H9 (cell line): ENCODE results near the gene SIRPD. TPM values are rescaled to one million over a fixed set of nuclear protein-coding genes. Genes with fewer than 3 reads are reported as not detected.

Source experiments
- DNase-seq: peaks from one replicate; pipeline ENCODE4 v3.0.0-alpha.2; 2017
- H2AFZ ChIP-seq: one replicate; pipeline ENCODE4 v1.6.1; 2013; ENCODE audit warnings: mild to moderate bottlenecking, low read length, control low read depth, moderate library complexity
- H2AK5ac ChIP-seq: 2 replicates; pipeline ENCODE4 v1.6.1; 2013; ENCODE audit warnings: low read length, control low read depth, mixed read lengths; ENCODE audit not compliant: insufficient read length
- H2BK120ac ChIP-seq: one replicate; pipeline ENCODE4 v1.6.1; 2013; ENCODE audit warnings: low read depth, mild to moderate bottlenecking, low read length, control low read depth, inconsistent platforms; ENCODE audit not compliant: poor library complexity, severe bottlenecking
- H2BK12ac ChIP-seq: 2 replicates; pipeline ENCODE4 v1.6.1; 2013; ENCODE audit warnings: low read length, control low read depth, mixed read lengths, low read depth; ENCODE audit not compliant: insufficient read length
- H2BK15ac ChIP-seq: 2 replicates; pipeline ENCODE4 v1.6.1; 2013; ENCODE audit warnings: low read depth, low read length, control low read depth
- H2BK20ac ChIP-seq: one replicate; pipeline ENCODE4 v1.6.1; 2013; ENCODE audit warnings: low read depth, mild to moderate bottlenecking, low read length, control low read depth, inconsistent platforms; ENCODE audit not compliant: poor library complexity, severe bottlenecking
- H2BK5ac ChIP-seq: 2 replicates; pipeline ENCODE4 v1.6.1; 2013; ENCODE audit warnings: low read length, control low read depth, mixed read lengths; ENCODE audit not compliant: insufficient read length
- H3K14ac ChIP-seq: 2 replicates; pipeline ENCODE4 v1.6.1; 2013; ENCODE audit warnings: low read length, control low read depth; ENCODE audit not compliant: insufficient read depth
- H3K18ac ChIP-seq: 2 replicates; pipeline ENCODE4 v1.6.1; 2013; ENCODE audit warnings: low read depth, mild to moderate bottlenecking, mixed read lengths, low read length, control low read depth; ENCODE audit not compliant: insufficient read length
- H3K23ac ChIP-seq: 2 replicates; pipeline ENCODE4 v1.6.1; 2013; ENCODE audit warnings: low read length, control low read depth, mixed read lengths, low read depth; ENCODE audit not compliant: insufficient read length
- H3K23me2 ChIP-seq: 2 replicates; pipeline ENCODE4 v1.6.1; 2013; ENCODE audit warnings: low read depth, mild to moderate bottlenecking, mixed read lengths, low read length, control low read depth; ENCODE audit not compliant: insufficient read length, poor library complexity, severe bottlenecking
- H3K27ac ChIP-seq: 2 replicates; pipeline ENCODE4 v1.5.1; 2013; ENCODE audit warnings: low read length, control low read depth, mixed read lengths, low read depth; ENCODE audit not compliant: insufficient read length
- H3K27me3 ChIP-seq: 2 replicates; pipeline ENCODE4 v1.6.1; 2013; ENCODE audit warnings: low read length, control low read depth, inconsistent platforms; ENCODE audit not compliant: insufficient read depth
- H3K4ac ChIP-seq: 2 replicates; pipeline ENCODE4 v1.6.1; 2013; ENCODE audit warnings: low read depth, mild to moderate bottlenecking, control low read depth, inconsistent platforms, low read length, moderate library complexity
- H3K4me1 ChIP-seq: 2 replicates; pipeline ENCODE4 v1.6.1; 2013; ENCODE audit warnings: low read length, control low read depth, inconsistent platforms; ENCODE audit not compliant: insufficient read depth
- H3K4me2 ChIP-seq: 2 replicates; pipeline ENCODE4 v1.6.1; 2013; ENCODE audit warnings: low read length, control low read depth, mixed read lengths; ENCODE audit not compliant: insufficient read length, insufficient read depth
- H3K56ac ChIP-seq: 2 replicates; pipeline ENCODE4 v1.6.1; 2013; ENCODE audit warnings: low read depth, mild to moderate bottlenecking, mixed read lengths, low read length, control low read depth; ENCODE audit not compliant: insufficient read length
- H3K79me1 ChIP-seq: 2 replicates; pipeline ENCODE4 v1.6.1; 2013; ENCODE audit warnings: low read depth, mild to moderate bottlenecking, moderate library complexity, low read length, control low read depth, inconsistent platforms; ENCODE audit not compliant: insufficient read depth, poor library complexity, severe bottlenecking
- H3K79me2 ChIP-seq: 2 replicates; pipeline ENCODE4 v1.6.1; 2013; ENCODE audit warnings: low read length, control low read depth, inconsistent platforms; ENCODE audit not compliant: insufficient read depth
- H3K9ac ChIP-seq: 2 replicates; pipeline ENCODE4 v1.6.1; 2013; ENCODE audit warnings: low read length, control low read depth, mixed read lengths; ENCODE audit not compliant: insufficient read length; ENCODE audit errors: extremely low read depth
- H3K9me3 ChIP-seq: one replicate; pipeline ENCODE4 v1.6.1; 2013; ENCODE audit warnings: low read depth, low read length, inconsistent platforms; ENCODE audit not compliant: control insufficient read depth
- H3T11ph ChIP-seq: one replicate; pipeline ENCODE4 v1.6.1; 2013; ENCODE audit warnings: mild to moderate bottlenecking, low read length, control low read depth, inconsistent platforms
- H4K20me1 ChIP-seq: one replicate; pipeline ENCODE4 v1.6.1; 2013; ENCODE audit not compliant: control insufficient read depth, insufficient read length, insufficient read depth
- H4K5ac ChIP-seq: 2 replicates; pipeline ENCODE4 v1.6.1; 2013; ENCODE audit warnings: low read depth, mild to moderate bottlenecking, mixed read lengths, low read length, control low read depth; ENCODE audit not compliant: insufficient read length
- H4K8ac ChIP-seq: replicated peaks from 2 replicates; pipeline ENCODE4 v1.6.1; 2013; ENCODE audit warnings: low read length, control low read depth, mixed read lengths, low read depth; ENCODE audit not compliant: insufficient read length
- H4K91ac ChIP-seq: 2 replicates; pipeline ENCODE4 v1.6.1; 2013; ENCODE audit warnings: low read depth, mild to moderate bottlenecking, moderate library complexity, mixed read lengths, low read length, control low read depth; ENCODE audit not compliant: insufficient read length
- H3K27ac Mint-ChIP-seq, 3 experiments: 2 replicates in 2 of 3; 3 replicates in 1 of 3; pipeline ENCODE4 v1.8.0; 2020 to 2021; ENCODE audit warnings: mixed read lengths in 3 of 3, mild to moderate bottlenecking in 1 of 3, moderate library complexity in 1 of 3
- H3K27me3 Mint-ChIP-seq: 2 replicates; pipeline ENCODE4 v1.8.0; 2021; ENCODE audit warnings: low read depth, mild to moderate bottlenecking, moderate library complexity, mixed read lengths
- H3K36me3 Mint-ChIP-seq, 3 experiments: 2 replicates in 2 of 3; 3 replicates in 1 of 3; pipeline ENCODE4 v1.8.0; 2020 to 2021; ENCODE audit warnings: low read depth in 3 of 3, mixed read lengths in 3 of 3; ENCODE audit not compliant: insufficient read depth in 1 of 3
- H3K4me1 Mint-ChIP-seq, 2 experiments: 2 replicates each; pipeline ENCODE4 v1.8.0; 2020; ENCODE audit warnings: mixed read lengths in 2 of 2
- H3K4me3 Mint-ChIP-seq, 2 experiments: 2 replicates in 1 of 2; 3 replicates in 1 of 2; pipeline ENCODE4 v1.8.0; 2020 to 2021; ENCODE audit warnings: mild to moderate bottlenecking in 2 of 2, mixed read lengths in 2 of 2, moderate library complexity in 1 of 2
- H3K9me3 Mint-ChIP-seq, 2 experiments: 2 replicates in 1 of 2; 3 replicates in 1 of 2; pipeline ENCODE4 v1.8.0; 2020; ENCODE audit warnings: mild to moderate bottlenecking in 2 of 2, mixed read lengths in 2 of 2, moderate library complexity in 1 of 2
- CTCF ChIP-seq: fragments of 200-600 bp; sonication (generic); conservative IDR thresholded peaks from 3 replicates; pipeline ENCODE4 v1.8.0; 2021; ENCODE audit warnings: antibody characterized with exemption, mild to moderate bottlenecking
- WGBS: extraction: QIAGEN DNeasy Blood & Tissue Kit; methylation state at CpG from one replicate; pipeline ENCODE4 v1.1.7; 2013; ENCODE audit warnings: missing lambda C conversion rate, low lambda C conversion rate, mixed read lengths; ENCODE audit not compliant: insufficient read length; ENCODE audit errors: extremely low coverage; 5-methylcytosine and 5-hydroxymethylcytosine counted together
- total RNA-seq: library from RNA; stranded (reverse); gene quantifications from 2 replicates; pipeline ENCODE4 v1.2.1, GENCODE V29; 2021

Gene SIRPD
- total RNA-seq, 1 experiment from 2014 or later: not detected

GRCh38 chr20:1524004-1524403, 33.5 kb downstream of the SIRPD start:
- Histone ChIP-seq H3K27ac (no peak overlapping the region), H2AFZ (no peak overlapping the region)

More at GRCh38 chr20:1524004-1524403, 33.5 kb downstream of the SIRPD start:
- Histone ChIP-seq H3K4me1 (no peaks in the 10 kb centered on the region), H2BK15ac (no peak overlapping the region), H3K79me2 (no peaks in the 10 kb centered on the region), H3K4me2 (no peak overlapping the region), H3K18ac (no peak overlapping the region), H4K20me1 (no peaks in the 10 kb centered on the region), H2BK20ac (no peak overlapping the region), H3T11ph (no peak overlapping the region), H3K79me1 (no peaks in the 10 kb centered on the region), H3K23me2 (no peaks in the 10 kb centered on the region), H3K23ac (no peak overlapping the region), H2BK5ac (no peak overlapping the region), H3K9me3 (no peaks in the 10 kb centered on the region), H2BK12ac (no peak overlapping the region), H3K14ac (no peak overlapping the region), H2BK120ac (no peak overlapping the region), H3K4ac (no peak overlapping the region), H2AK5ac (no peak overlapping the region), H3K27me3 (no peaks in the 10 kb centered on the region), H3K56ac (no peak overlapping the region), H3K9ac (no peak overlapping the region), H4K91ac (no peak overlapping the region), H4K8ac (no peak overlapping the region), H4K5ac (no peak overlapping the region)
- H3K27me3 Mint-ChIP-seq: peaks cover 8% of the 10 kb centered on the region
- H3K27ac Mint-ChIP-seq: no peak overlapping the region
- no peaks in the 10 kb centered on the region; a peak in 1 of 4 replicates for H3K4me1 Mint-ChIP-seq
- H3K36me3 Mint-ChIP-seq: no peaks in the 10 kb centered on the region
- no peak overlapping the region for H3K4me3 Mint-ChIP-seq
- H3K9me3 Mint-ChIP-seq: peaks cover 3 to 4% of the 10 kb centered on the region in 2 experiments; a peak in 2 of 5 replicates
- WGBS: no CpG with 5 or more reads among the region's 4 CpGs
- no peak for DNase-seq
- TF ChIP-seq CTCF: no peak
